ENCODE results near the gene DIAPH2. TPM values are rescaled to one million over a fixed set of nuclear protein-coding genes. Genes with fewer than 3 reads are reported as not detected.

Gene DIAPH2
- total and polyA plus RNA-seq, 2 of the 13 experiments (the other 11 are each of a cell fraction or from before 2014, with no cell fraction given): 2.1 to 8.5 TPM

DNA sequence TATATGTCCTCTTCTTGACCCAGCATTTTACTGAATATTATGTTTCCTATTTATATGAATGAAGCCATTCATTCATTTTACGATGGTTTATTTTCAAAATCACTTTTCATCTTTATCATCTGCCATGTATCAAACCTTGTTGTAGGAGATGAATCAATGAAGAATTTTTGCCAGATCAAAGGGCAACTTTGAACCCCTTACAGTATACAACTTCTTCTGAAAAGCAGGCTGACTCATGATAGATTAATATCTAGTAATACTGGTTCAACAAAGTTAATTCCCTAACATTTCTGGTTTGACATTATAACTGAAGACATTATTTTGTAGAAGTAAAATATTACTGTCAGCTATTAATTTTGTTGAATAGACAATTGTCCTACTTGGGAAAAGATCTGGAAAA, 425.1 kb downstream of the DIAPH2 start:
- Histone ChIP-seq H3K4me3 (replicated peaks in 1 of 3; ENCODE audit: insufficient read depth in 1 of 3, low read depth in 2 of 3, low read length in 3 of 3) (no peak overlapping the region), H3K4me1 (ENCODE audit: insufficient read depth, low read length) (no peaks in the 10 kb centered on the region), H3K36me3 (replicated peaks in 1 of 2; ENCODE audit: control insufficient read depth in 1 of 2, insufficient read depth in 2 of 2, low read length in 2 of 2) (no peaks in the 10 kb centered on the region), H3K4me2 (ENCODE audit: low read depth, low read length) (no peak overlapping the region), H4K20me1 (ENCODE audit: insufficient read depth, low read length) (no peaks in the 10 kb centered on the region), H3K79me2 (ENCODE audit: insufficient read depth, low read length) (no peaks in the 10 kb centered on the region), H3K9ac (ENCODE audit: insufficient read depth, low read depth, low read length) (no peak overlapping the region), H3K27me3 (ENCODE audit: control insufficient read depth in 1 of 2, insufficient read depth in 2 of 2, low read length in 2 of 2) (no peaks in the 10 kb centered on the region), H3K9me3 (ENCODE audit: low read length) (no peaks in the 10 kb centered on the region), H3K27ac (ENCODE audit: extremely low read length, insufficient read depth, low read length) (no peak overlapping the region), H2AFZ (ENCODE audit: low read length) (no peak overlapping the region)
- POLR2A ChIA-PET: no interaction called here
- WGBS (ENCODE audit: low lambda C conversion rate): 94% methylated on average over 1 of the region's 1 CpG
- BruUV-seq (replicated peaks): no TSS peak
- in situ Hi-C loops (cut with HindIII; ENCODE audit: extremely low pct_ligation_motif_present, low pct_unique_long_range_greater_than_20kb): no loop called here
- FAIRE-seq (no peak), DNase-seq (ENCODE audit: low spot score) (no peak), ATAC-seq (no peak)
- CTCF ChIA-PET (ENCODE audit: low intra/inter-chr PET ratio, low total read pairs): no interaction called here
- intact Hi-C loops (cut with micrococcal nuclease; ENCODE audit: unreplicated experiment): no loop called here
- TF ChIP-seq TOE1 (CRISPR knock-in tag; IDR thresholded peaks at IDR 0.05): no peak
- TF ChIP-seq NFATC3 (CRISPR knock-in tag; IDR thresholded peaks at IDR 0.05): no peak
- TF ChIP-seq XBP1 (CRISPR knock-in tag; IDR thresholded peaks at IDR 0.05): no peak
- no peak for TF ChIP-seq ADNP (CRISPR knock-in tag; IDR thresholded peaks at IDR 0.05)
- TF ChIP-seq SRF (IDR thresholded peaks at IDR 0.05; ENCODE audit: low read depth, low read length): no peak
- no peak for TF ChIP-seq FOSL1 (CRISPR knock-in tag; IDR thresholded peaks at IDR 0.05; ENCODE audit: borderline replicate concordance)
- TF ChIP-seq ZNF75D (CRISPR knock-in tag; IDR thresholded peaks at IDR 0.05; ENCODE audit: borderline replicate concordance): no peak
- TF ChIP-seq, protein P1, sequence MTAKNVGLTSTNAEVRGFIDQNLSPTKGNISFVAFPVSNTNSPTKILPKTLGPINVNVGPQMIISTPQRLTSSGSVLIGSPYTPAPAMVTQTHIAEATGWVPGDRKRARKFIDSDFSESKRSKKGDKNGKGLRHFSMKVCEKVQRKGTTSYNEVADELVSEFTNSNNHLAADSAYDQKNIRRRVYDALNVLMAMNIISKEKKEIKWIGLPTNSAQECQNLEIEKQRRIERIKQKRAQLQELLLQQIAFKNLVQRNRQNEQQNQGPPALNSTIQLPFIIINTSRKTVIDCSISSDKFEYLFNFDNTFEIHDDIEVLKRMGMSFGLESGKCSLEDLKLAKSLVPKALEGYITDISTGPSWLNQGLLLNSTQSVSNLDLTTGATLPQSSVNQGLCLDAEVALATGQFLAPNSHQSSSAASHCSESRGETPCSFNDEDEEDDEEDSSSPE (CRISPR knock-in tag; IDR thresholded peaks at IDR 0.05): no peak
- TF ChIP-seq NKX3-1 (CRISPR knock-in tag; IDR thresholded peaks at IDR 0.05): no peak
- TF ChIP-seq, protein P2, sequence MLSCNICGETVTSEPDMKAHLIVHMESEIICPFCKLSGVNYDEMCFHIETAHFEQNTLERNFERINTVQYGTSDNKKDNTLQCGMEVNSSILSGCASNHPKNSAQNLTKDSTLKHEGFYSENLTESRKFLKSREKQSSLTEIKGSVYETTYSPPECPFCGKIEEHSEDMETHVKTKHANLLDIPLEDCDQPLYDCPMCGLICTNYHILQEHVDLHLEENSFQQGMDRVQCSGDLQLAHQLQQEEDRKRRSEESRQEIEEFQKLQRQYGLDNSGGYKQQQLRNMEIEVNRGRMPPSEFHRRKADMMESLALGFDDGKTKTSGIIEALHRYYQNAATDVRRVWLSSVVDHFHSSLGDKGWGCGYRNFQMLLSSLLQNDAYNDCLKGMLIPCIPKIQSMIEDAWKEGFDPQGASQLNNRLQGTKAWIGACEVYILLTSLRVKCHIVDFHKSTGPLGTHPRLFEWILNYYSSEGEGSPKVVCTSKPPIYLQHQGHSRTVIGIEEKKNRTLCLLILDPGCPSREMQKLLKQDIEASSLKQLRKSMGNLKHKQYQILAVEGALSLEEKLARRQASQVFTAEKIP (CRISPR knock-in tag; IDR thresholded peaks at IDR 0.05; ENCODE audit: borderline replicate concordance): no peak
- TF ChIP-seq, protein P3, sequence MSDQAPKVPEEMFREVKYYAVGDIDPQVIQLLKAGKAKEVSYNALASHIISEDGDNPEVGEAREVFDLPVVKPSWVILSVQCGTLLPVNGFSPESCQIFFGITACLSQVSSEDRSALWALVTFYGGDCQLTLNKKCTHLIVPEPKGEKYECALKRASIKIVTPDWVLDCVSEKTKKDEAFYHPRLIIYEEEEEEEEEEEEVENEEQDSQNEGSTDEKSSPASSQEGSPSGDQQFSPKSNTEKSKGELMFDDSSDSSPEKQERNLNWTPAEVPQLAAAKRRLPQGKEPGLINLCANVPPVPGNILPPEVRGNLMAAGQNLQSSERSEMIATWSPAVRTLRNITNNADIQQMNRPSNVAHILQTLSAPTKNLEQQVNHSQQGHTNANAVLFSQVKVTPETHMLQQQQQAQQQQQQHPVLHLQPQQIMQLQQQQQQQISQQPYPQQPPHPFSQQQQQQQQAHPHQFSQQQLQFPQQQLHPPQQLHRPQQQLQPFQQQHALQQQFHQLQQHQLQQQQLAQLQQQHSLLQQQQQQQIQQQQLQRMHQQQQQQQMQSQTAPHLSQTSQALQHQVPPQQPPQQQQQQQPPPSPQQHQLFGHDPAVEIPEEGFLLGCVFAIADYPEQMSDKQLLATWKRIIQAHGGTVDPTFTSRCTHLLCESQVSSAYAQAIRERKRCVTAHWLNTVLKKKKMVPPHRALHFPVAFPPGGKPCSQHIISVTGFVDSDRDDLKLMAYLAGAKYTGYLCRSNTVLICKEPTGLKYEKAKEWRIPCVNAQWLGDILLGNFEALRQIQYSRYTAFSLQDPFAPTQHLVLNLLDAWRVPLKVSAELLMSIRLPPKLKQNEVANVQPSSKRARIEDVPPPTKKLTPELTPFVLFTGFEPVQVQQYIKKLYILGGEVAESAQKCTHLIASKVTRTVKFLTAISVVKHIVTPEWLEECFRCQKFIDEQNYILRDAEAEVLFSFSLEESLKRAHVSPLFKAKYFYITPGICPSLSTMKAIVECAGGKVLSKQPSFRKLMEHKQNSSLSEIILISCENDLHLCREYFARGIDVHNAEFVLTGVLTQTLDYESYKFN (CRISPR knock-in tag; conservative IDR thresholded peaks at IDR 0.05): no peak
- no peak for TF ChIP-seq HNRNPH1 (optimal IDR thresholded peaks at IDR 0.05; ENCODE audit: low read depth, low read length)
- no peak for TF ChIP-seq CBFB (CRISPR knock-in tag; IDR thresholded peaks at IDR 0.05)
- no peak for TF ChIP-seq FOXC1 (CRISPR knock-in tag; IDR thresholded peaks at IDR 0.05; ENCODE audit: borderline replicate concordance)
- no peak for TF ChIP-seq TRIM24 (CRISPR knock-in tag; IDR thresholded peaks at IDR 0.05)
- no peak for TF ChIP-seq ZFP62 (CRISPR knock-in tag; IDR thresholded peaks at IDR 0.05)
- TF ChIP-seq NFE2L1 (CRISPR knock-in tag; IDR thresholded peaks at IDR 0.05; ENCODE audit: borderline replicate concordance): no peak
- no peak for TF ChIP-seq GABPB1 (CRISPR knock-in tag; IDR thresholded peaks at IDR 0.05)
- TF ChIP-seq, protein P4, sequence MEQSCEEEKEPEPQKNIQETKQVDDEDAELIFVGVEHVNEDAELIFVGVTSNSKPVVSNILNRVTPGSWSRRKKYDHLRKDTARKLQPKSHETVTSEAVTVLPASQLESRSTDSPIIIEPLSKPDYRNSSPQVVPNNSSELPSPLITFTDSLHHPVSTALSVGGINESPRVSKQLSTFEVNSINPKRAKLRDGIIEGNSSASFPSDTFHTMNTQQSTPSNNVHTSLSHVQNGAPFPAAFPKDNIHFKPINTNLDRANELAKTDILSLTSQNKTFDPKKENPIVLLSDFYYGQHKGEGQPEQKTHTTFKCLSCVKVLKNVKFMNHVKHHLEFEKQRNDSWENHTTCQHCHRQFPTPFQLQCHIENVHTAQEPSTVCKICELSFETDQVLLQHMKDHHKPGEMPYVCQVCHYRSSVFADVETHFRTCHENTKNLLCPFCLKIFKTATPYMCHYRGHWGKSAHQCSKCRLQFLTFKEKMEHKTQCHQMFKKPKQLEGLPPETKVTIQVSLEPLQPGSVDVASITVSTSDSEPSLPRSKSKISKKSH (CRISPR knock-in tag; IDR thresholded peaks at IDR 0.05; ENCODE audit: borderline replicate concordance): no peak

All from HepG2 (cell line).